Measurements from ENCODE around the gene LAMC1. TPM values are rescaled to one million over a fixed set of nuclear protein-coding genes. Genes with fewer than 3 reads are reported as not detected.
A peak's percentile ranks its signal among the peaks of the same experiment; 100 is the strongest.

Gene LAMC1
- total and polyA plus RNA-seq, 10 of the 15 experiments (the other 5 are each of a cell fraction or from before 2014, with no cell fraction given): 4.6 to 51.4 (median 25.6) TPM

GRCh38 chr1:183033205-183033604, 10.0 kb downstream of the LAMC1 start (continued):
- peak in 1 of 2 experiments; percentile 30; a peak in 1 of 4 replicates for TF ChIP-seq ETV6 (conservative IDR thresholded peaks at IDR 0.05 in 1 of 2, IDR thresholded peaks at IDR 0.05 in 1 of 2; ENCODE audit: borderline replicate concordance in 1 of 2, low read depth in 1 of 2)
- TF ChIP-seq IRF3 (IDR thresholded peaks at IDR 0.05): no peak
- no peak for TF ChIP-seq BMI1 (IDR thresholded peaks at IDR 0.05; ENCODE audit: borderline replicate concordance)
- no peak for TF ChIP-seq YY1 (IDR thresholded peaks at IDR 0.05; ENCODE audit: low read depth, low read length)
- peak; percentile 75 for TF ChIP-seq IKZF1 (conservative IDR thresholded peaks at IDR 0.05)
- 0 out of 2 replicates have a peak, but pooled peaks have one; percentile 29 for TF ChIP-seq TBL1XR1 (IDR thresholded peaks at IDR 0.05; ENCODE audit: low read depth, low read length)
- no peak for TF ChIP-seq HDAC6 (IDR thresholded peaks at IDR 0.05; ENCODE audit: unreplicated experiment)
- no peak for TF ChIP-seq RBBP5 (conservative IDR thresholded peaks at IDR 0.05)
- TF ChIP-seq ZBED1 (IDR thresholded peaks at IDR 0.05; ENCODE audit: borderline replicate concordance): no peak
- peak; percentile 52; the same call in 1 of the 2 replicates for TF ChIP-seq NFIC (IDR thresholded peaks at IDR 0.05; ENCODE audit: low read depth, low read length)
- TF ChIP-seq MEF2B (IDR thresholded peaks at IDR 0.05; ENCODE audit: partially characterized antibody, poor library complexity, severe bottlenecking): peak; percentile 38
- TF ChIP-seq BCLAF1 (IDR thresholded peaks at IDR 0.05): no peak
- peak; percentile 39; the same call in 1 of the 2 replicates for TF ChIP-seq IRF5 (IDR thresholded peaks at IDR 0.05; ENCODE audit: borderline replicate concordance)
- TF ChIP-seq ATF7 (IDR thresholded peaks at IDR 0.05; ENCODE audit: low read depth): peak; percentile 43; the same call in 1 of the 2 replicates
- no peak for TF ChIP-seq RFX5 (IDR thresholded peaks at IDR 0.05; ENCODE audit: low read depth, low read length)
- no peak for TF ChIP-seq HDGF (IDR thresholded peaks at IDR 0.05)
- no peak for TF ChIP-seq ELK1 (IDR thresholded peaks at IDR 0.05; ENCODE audit: low read depth, low read length)
- no peak for TF ChIP-seq TCF3 (IDR thresholded peaks at IDR 0.05; ENCODE audit: borderline replicate concordance, insufficient read depth, low read depth, low read length)
- no peak for TF ChIP-seq NR2C1 (IDR thresholded peaks at IDR 0.05)
- no peak for TF ChIP-seq HDAC2 (IDR thresholded peaks at IDR 0.05)
- peak; percentile 40 to 66; a peak in 1 of 4 replicates for TF ChIP-seq EP300 (IDR thresholded peaks at IDR 0.05; ENCODE audit: borderline replicate concordance in 1 of 2, control insufficient read depth in 1 of 2, low read depth in 2 of 2, low read length in 2 of 2)
- TF ChIP-seq EED (IDR thresholded peaks at IDR 0.05; ENCODE audit: low read depth): peak; percentile 83
- peak; percentile 100 for TF ChIP-seq RUNX3 (IDR thresholded peaks at IDR 0.05; ENCODE audit: low read length)
- TF ChIP-seq SREBF1 (IDR thresholded peaks at IDR 0.05; ENCODE audit: low read length): no peak
- TF ChIP-seq FOXM1 (IDR thresholded peaks at IDR 0.05; ENCODE audit: low read depth, low read length): peak; percentile 63; the same call in 1 of the 2 replicates
- no peak for TF ChIP-seq JUND (IDR thresholded peaks at IDR 0.05; ENCODE audit: low read depth, low read length)
